ENCODE data around the gene TEF.
A peak's percentile ranks its signal among the peaks of the same experiment; 100 is the strongest.
"Not testable (repeated sequence)": the region's sequence is repeated elsewhere in the genome, so short reads cannot be mapped to it uniquely, and the experiment has no call there.

The TEF gene

GRCh38 chr22:41434361-41435003, 52.7 kb downstream of the TEF start:
- H3K27ac ChIP-seq (ENCODE audit: insufficient read depth, low read length, poor library complexity, severe bottlenecking); H3K4me1 ChIP-seq (ENCODE audit: control insufficient read depth, insufficient read depth, low read length, poor library complexity, severe bottlenecking); DNase-seq; H3K4me3 ChIP-seq (ENCODE audit: insufficient read depth, low read depth, low read length, poor library complexity, severe bottlenecking); H3K27me3 ChIP-seq (replicated peaks; ENCODE audit: control insufficient read depth, insufficient read depth, low read length, poor library complexity, severe bottlenecking); H3K9me3 ChIP-seq (ENCODE audit: control insufficient read depth, low read length): not testable (repeated sequence)
- H3K36me3 ChIP-seq (ENCODE audit: control insufficient read depth, insufficient read depth, low read length) = peaks cover 36% of the 10 kb centered on the region

DNA sequence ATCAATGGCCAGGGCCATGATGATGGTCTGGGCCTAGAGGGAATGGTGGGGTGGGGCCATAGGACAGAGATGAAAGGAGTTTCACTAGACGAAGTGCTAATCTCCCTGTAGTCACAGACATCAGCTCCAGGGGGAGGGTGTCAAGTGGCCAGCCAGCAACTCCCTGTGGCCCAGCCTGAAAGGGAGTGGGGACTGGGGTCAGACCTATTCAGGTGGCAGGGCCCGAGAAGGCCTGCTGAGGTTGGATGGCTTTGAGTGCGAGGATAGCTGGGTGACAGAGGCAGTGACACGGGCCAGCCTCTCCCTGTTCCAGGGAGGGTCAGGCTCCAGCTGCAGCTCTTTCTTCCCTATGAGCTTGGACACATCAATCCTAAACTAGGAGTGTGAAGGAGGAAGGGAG, 53.8 kb downstream of the TEF start:
- Histone ChIP-seq H3K9me3 (ENCODE audit: control insufficient read depth, low read length) (no peaks in the 10 kb centered on the region), H3K4me1 (ENCODE audit: control insufficient read depth, insufficient read depth, low read length, poor library complexity, severe bottlenecking) (no peaks in the 10 kb centered on the region), H3K36me3 (ENCODE audit: control insufficient read depth, insufficient read depth, low read length) (peaks cover 36% of the 10 kb centered on the region), H3K27me3 (replicated peaks; ENCODE audit: control insufficient read depth, insufficient read depth, low read length, poor library complexity, severe bottlenecking) (no peaks in the 10 kb centered on the region), H3K27ac (ENCODE audit: insufficient read depth, low read length, poor library complexity, severe bottlenecking) (no peak overlapping the region), H3K4me3 (ENCODE audit: insufficient read depth, low read depth, low read length, poor library complexity, severe bottlenecking) (no peak overlapping the region)
- DNase-seq = no peak

DNA sequence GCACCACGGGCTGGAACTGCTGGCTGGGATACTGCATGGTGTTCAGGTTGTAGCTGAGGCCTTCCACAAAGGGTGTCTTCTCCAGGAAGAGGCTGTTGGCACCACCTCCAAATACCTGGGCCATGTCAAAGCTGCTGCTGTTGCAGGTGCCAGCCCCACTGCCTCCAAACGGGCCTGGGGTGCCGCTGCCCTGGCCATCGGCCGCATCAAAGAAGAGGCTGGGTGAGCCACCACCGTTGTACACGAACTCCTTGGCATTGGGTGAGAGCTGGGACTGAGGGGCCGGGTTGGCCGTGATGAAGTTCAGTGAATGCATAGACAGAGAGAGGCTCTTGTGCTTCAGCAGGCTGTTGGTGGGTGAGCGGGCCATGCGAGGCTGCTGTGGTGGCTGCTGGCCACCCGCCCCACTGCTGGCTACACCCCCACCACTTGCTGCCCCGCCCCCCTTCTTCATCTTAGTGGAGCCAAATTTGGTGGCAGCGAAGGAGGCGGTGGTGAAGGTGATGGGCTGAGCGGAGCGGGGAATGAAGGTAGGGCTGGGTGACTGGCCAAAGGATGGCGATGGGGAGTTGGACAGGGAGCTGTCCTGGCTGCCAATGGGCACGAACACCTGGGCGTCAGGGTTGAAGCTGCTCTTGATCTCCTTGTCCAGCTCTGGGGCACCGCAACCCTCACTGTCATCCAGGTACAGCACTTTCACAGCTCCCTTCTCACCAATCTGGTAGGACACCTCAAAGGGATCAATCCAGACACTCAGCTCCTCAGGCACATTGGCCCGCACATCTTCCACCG, 54.8 kb downstream of the TEF start:
- no peaks in the 10 kb centered on the region for H3K27me3 ChIP-seq (replicated peaks; ENCODE audit: control insufficient read depth, insufficient read depth, low read length, poor library complexity, severe bottlenecking)
- H3K4me1 ChIP-seq (ENCODE audit: control insufficient read depth, insufficient read depth, low read length, poor library complexity, severe bottlenecking) = no peaks in the 10 kb centered on the region
- H3K9me3 ChIP-seq (ENCODE audit: control insufficient read depth, low read length) = no peaks in the 10 kb centered on the region
- H3K27ac ChIP-seq (ENCODE audit: insufficient read depth, low read length, poor library complexity, severe bottlenecking) = no peak overlapping the region
- H3K4me3 ChIP-seq (ENCODE audit: insufficient read depth, low read depth, low read length, poor library complexity, severe bottlenecking) = no peak overlapping the region
- H3K36me3 ChIP-seq (ENCODE audit: control insufficient read depth, insufficient read depth, low read length) = peaks cover 33% of the 10 kb centered on the region
- no peak for DNase-seq

GRCh38 chr22:41437198-41437597, 55.5 kb downstream of the TEF start:
- no peak overlapping the region for H3K4me3 ChIP-seq (ENCODE audit: insufficient read depth, low read depth, low read length, poor library complexity, severe bottlenecking)
- no peak for DNase-seq
- no peaks in the 10 kb centered on the region for H3K9me3 ChIP-seq (ENCODE audit: control insufficient read depth, low read length)
- no peaks in the 10 kb centered on the region for H3K4me1 ChIP-seq (ENCODE audit: control insufficient read depth, insufficient read depth, low read length, poor library complexity, severe bottlenecking)
- no peak overlapping the region for H3K27ac ChIP-seq (ENCODE audit: insufficient read depth, low read length, poor library complexity, severe bottlenecking)
- peaks cover 32% of the 10 kb centered on the region for H3K36me3 ChIP-seq (ENCODE audit: control insufficient read depth, insufficient read depth, low read length)
- H3K27me3 ChIP-seq (replicated peaks; ENCODE audit: control insufficient read depth, insufficient read depth, low read length, poor library complexity, severe bottlenecking) = no peaks in the 10 kb centered on the region

DNA sequence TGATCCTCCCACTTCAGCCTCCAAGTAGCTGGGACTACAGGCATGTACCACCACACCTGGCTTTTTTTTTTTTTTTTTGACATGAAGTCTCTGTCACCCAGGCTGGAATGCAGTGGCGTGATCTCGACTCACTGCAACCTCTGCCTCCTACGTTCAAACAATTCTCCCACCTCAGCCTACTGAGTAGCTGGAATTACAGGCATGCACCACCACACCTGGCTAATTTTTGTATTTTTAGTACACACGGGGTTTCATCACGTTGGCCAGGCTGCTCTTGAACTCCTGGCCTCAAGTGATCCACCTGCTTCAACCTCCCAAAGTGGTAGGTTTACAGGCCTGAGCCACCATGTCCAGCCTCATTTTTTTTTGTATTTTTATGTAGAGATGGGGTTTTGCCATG, 58.8 kb downstream of the TEF start:
- peaks cover 20% of the 10 kb centered on the region for H3K36me3 ChIP-seq (ENCODE audit: control insufficient read depth, insufficient read depth, low read length)
- not testable (repeated sequence) for H3K4me3 ChIP-seq (ENCODE audit: insufficient read depth, low read depth, low read length, poor library complexity, severe bottlenecking)

DNA sequence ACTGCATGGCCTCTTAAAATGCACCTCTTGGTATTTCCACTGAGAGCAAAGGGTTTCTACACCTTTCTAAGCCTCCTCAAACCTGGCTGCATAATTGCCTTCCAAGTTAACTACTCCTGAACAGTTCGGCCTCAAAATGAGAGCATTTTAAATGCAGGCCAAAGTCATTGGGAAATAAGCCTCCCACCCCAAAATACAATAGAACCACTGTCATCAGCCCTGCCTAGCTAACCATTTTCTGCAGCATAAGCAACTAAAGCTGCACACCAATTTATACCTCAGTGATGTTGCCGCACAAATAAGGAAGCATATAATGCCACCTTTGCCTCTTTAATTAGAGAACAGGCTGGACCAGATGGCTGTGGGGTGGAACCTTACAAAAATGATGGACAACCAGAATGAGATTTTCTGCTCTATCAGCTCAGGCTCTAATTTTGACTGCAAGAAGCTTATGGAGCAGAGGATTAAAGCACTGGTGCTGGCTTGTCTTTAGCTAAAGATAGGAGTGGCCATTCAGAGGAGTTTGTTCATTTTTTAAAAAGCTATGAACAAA, 60.6 kb downstream of the TEF start:
- no peak overlapping the region for H3K27ac ChIP-seq (ENCODE audit: insufficient read depth, low read length, poor library complexity, severe bottlenecking)
- H3K36me3 ChIP-seq (ENCODE audit: control insufficient read depth, insufficient read depth, low read length) = peaks cover 2% of the 10 kb centered on the region
- H3K4me3 ChIP-seq (ENCODE audit: insufficient read depth, low read depth, low read length, poor library complexity, severe bottlenecking) = no peak overlapping the region
- H3K4me1 ChIP-seq (ENCODE audit: control insufficient read depth, insufficient read depth, low read length, poor library complexity, severe bottlenecking) = peaks cover 9% of the 10 kb centered on the region
- H3K9me3 ChIP-seq (ENCODE audit: control insufficient read depth, low read length) = no peaks in the 10 kb centered on the region
- no peaks in the 10 kb centered on the region for H3K27me3 ChIP-seq (replicated peaks; ENCODE audit: control insufficient read depth, insufficient read depth, low read length, poor library complexity, severe bottlenecking)
- DNase-seq = no peak

More for the DNA sequence above, 58.8 kb downstream of the TEF start:
- H3K27me3 ChIP-seq (replicated peaks; ENCODE audit: control insufficient read depth, insufficient read depth, low read length, poor library complexity, severe bottlenecking); H3K4me1 ChIP-seq (ENCODE audit: control insufficient read depth, insufficient read depth, low read length, poor library complexity, severe bottlenecking); H3K27ac ChIP-seq (ENCODE audit: insufficient read depth, low read length, poor library complexity, severe bottlenecking); H3K9me3 ChIP-seq (ENCODE audit: control insufficient read depth, low read length); DNase-seq: not testable (repeated sequence)

DNA sequence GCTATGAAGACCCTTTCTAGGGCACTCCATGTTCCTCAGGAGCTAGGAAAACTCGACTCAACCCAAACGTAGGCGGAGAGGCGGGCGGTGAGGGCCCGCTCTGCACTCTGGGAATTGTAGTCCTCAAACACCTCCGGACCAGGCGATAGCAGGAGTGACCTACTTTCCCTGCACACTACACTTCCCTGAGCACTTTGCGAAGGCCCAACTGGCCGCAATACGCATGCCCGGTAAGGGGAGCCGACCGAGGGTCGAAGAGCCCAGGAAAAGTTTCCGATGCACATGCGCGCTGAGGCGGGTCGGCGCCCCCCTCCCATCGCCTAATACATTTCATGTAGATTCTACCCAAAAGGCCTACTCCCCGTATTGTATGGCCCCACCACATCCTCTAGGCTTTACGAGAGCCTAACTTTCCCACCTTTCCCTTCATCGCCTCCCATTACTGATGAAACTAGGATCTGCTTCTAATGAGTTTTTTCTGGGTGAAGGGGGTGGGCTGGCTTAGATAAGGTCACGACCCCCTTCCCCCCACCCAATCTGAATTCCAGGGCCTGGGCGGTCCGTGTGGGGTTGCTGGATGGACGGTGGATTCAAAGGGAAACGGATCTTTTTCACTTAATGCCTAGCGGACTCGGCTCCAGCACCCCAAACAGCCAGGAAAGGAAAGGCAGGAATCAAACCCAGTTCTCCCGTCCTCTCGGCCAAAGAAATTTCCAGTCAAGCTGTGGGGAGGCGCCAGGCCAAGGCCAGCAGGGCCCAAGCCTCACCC, 62.8 kb downstream of the TEF start:
- H3K4me3 ChIP-seq (ENCODE audit: insufficient read depth, low read depth, low read length, poor library complexity, severe bottlenecking) = peak overlapping the region; percentile 89
- no peaks in the 10 kb centered on the region for H3K36me3 ChIP-seq (ENCODE audit: control insufficient read depth, insufficient read depth, low read length)
- H3K9me3 ChIP-seq (ENCODE audit: control insufficient read depth, low read length) = no peaks in the 10 kb centered on the region
- H3K27ac ChIP-seq (ENCODE audit: insufficient read depth, low read length, poor library complexity, severe bottlenecking) = peak overlapping the region; percentile 95
- no peaks in the 10 kb centered on the region for H3K27me3 ChIP-seq (replicated peaks; ENCODE audit: control insufficient read depth, insufficient read depth, low read length, poor library complexity, severe bottlenecking)
- peak; percentile 72 to 83 (median 72) for DNase-seq
- peaks cover 13% of the 10 kb centered on the region for H3K4me1 ChIP-seq (ENCODE audit: control insufficient read depth, insufficient read depth, low read length, poor library complexity, severe bottlenecking)

GRCh38 chr22:41445129-41446056, 63.7 kb downstream of the TEF start:
- Histone ChIP-seq H3K27ac (ENCODE audit: insufficient read depth, low read length, poor library complexity, severe bottlenecking) (peak overlapping the region; percentile 95), H3K4me3 (ENCODE audit: insufficient read depth, low read depth, low read length, poor library complexity, severe bottlenecking) (peak overlapping the region; percentile 89), H3K36me3 (ENCODE audit: control insufficient read depth, insufficient read depth, low read length) (no peaks in the 10 kb centered on the region), H3K9me3 (ENCODE audit: control insufficient read depth, low read length) (no peaks in the 10 kb centered on the region), H3K27me3 (replicated peaks; ENCODE audit: control insufficient read depth, insufficient read depth, low read length, poor library complexity, severe bottlenecking) (no peaks in the 10 kb centered on the region), H3K4me1 (ENCODE audit: control insufficient read depth, insufficient read depth, low read length, poor library complexity, severe bottlenecking) (peaks cover 13% of the 10 kb centered on the region)
- DNase-seq = no peak

DNA sequence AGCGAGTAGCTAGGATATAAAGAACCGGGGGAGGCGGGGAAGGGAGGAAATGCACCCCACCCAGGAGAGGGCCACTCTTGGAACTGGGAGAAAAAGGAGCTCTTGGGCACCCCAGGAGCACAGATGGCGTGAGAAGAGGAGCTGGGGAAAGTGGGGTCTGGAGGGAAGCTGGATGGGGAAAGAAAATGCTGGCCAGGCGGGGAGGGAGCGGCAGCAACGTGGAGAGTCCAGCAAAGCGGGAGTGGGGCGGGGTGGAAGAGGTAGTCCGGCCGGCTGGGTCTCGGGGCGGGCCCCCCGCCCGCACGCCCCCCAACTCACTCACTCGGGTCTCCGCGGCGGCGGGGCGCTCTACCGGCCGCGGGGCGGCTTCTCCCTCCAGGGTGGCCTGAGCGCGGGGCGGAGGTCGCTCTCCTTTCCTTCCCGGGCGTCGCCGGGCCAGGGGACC, 64.3 kb downstream of the TEF start:
- H3K27ac ChIP-seq (ENCODE audit: insufficient read depth, low read length, poor library complexity, severe bottlenecking) = peak overlapping the region; percentile 95
- no peak for DNase-seq
- peaks cover 13% of the 10 kb centered on the region for H3K4me1 ChIP-seq (ENCODE audit: control insufficient read depth, insufficient read depth, low read length, poor library complexity, severe bottlenecking)
- H3K27me3 ChIP-seq (replicated peaks; ENCODE audit: control insufficient read depth, insufficient read depth, low read length, poor library complexity, severe bottlenecking) = no peaks in the 10 kb centered on the region
- H3K4me3 ChIP-seq (ENCODE audit: insufficient read depth, low read depth, low read length, poor library complexity, severe bottlenecking) = peak overlapping the region; percentile 89
- H3K9me3 ChIP-seq (ENCODE audit: control insufficient read depth, low read length) = no peaks in the 10 kb centered on the region
- no peaks in the 10 kb centered on the region for H3K36me3 ChIP-seq (ENCODE audit: control insufficient read depth, insufficient read depth, low read length)

All from effector memory CD4-positive, alpha-beta T cell (primary cell).